Hindlimb muscle (tissue), 1 donor: Measurements from ENCODE around the gene ST3GAL2. TPM values are rescaled to one million over a fixed set of nuclear protein-coding genes. Genes with fewer than 3 reads are reported as not detected.

Source experiments
- DNase-seq: peaks from one replicate; pipeline ENCODE4 v3.0.0-alpha.2; 2013
- polyA plus RNA-seq: library from polyadenylated mRNA; unstranded; fragments of 120-200 nt; gene quantifications from one replicate; pipeline ENCODE4 v1.2.1, GENCODE V29; 2013; ENCODE audit not compliant: insufficient read length

The ST3GAL2 gene
- polyA plus RNA-seq, 1 donor = 30.5 TPM

DNA sequence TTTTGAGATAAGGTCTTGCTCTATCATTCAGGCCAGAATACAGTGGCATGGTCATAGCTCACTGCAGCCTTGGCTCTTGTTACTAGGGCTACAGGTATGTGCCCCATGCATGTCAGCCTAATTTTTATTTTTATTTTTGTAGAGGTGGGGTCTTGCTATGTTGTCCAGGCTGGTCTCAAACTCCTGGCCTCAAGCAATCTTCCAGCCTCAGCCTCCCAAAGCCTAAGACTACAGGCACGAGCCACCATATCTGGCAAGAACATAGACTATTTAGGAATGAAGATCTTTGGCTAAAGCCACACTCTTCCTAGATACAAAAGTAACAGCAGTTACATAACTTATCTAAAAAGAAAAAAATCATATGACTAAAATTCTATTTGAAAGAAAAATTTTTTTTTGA is 107.8 kb downstream of the ST3GAL2 start:
- DNase-seq = no peak

Other genes with a start within 250 kb of the ST3GAL2 start
- gene EXOSC6, start 187.2 kb downstream of the ST3GAL2 start, polyA plus RNA-seq = 10.2 TPM
- 58.9 TPM for gene AARS1, start 149.6 kb downstream of the ST3GAL2 start, polyA plus RNA-seq
- gene DDX19B, start 139.9 kb downstream of the ST3GAL2 start, polyA plus RNA-seq = 23.0 TPM
- gene DDX19A, start 92.2 kb downstream of the ST3GAL2 start, polyA plus RNA-seq = 38.0 TPM
- 8.8 TPM for gene FCSK, start 15.5 kb upstream of the ST3GAL2 start, polyA plus RNA-seq
- gene COG4, start 84.5 kb upstream of the ST3GAL2 start, polyA plus RNA-seq = 46.6 TPM
- 208 TPM for gene SF3B3, start 84.7 kb upstream of the ST3GAL2 start, polyA plus RNA-seq
- gene IL34, start 207.5 kb upstream of the ST3GAL2 start, polyA plus RNA-seq = 7.8 TPM
- 179 TPM for gene MTSS2, start 247.0 kb upstream of the ST3GAL2 start, polyA plus RNA-seq